Ishikawa (cell line): ENCODE results near the gene SPARCL1.

Experiments
- CEBPB ChIP-seq: IDR thresholded peaks from 2 replicates; pipeline ENCODE4 v1.6.1; 2012
- CREB1 ChIP-seq: IDR thresholded peaks from 2 replicates; pipeline ENCODE4 v1.6.1; 2012; ENCODE audit warnings: low read depth
- EGR1 ChIP-seq: IDR thresholded peaks from 2 replicates; pipeline ENCODE4 v1.6.1; 2012
- EP300 ChIP-seq: IDR thresholded peaks from 2 replicates; pipeline ENCODE4 v1.6.1; 2012; ENCODE audit warnings: borderline replicate concordance
- FOXM1 ChIP-seq: IDR thresholded peaks from 2 replicates; pipeline ENCODE4 v1.6.1; 2012; ENCODE audit warnings: low read depth, borderline replicate concordance
- NFIC ChIP-seq: IDR thresholded peaks from 2 replicates; pipeline ENCODE4 v1.6.1; 2012
- RAD21 ChIP-seq: IDR thresholded peaks from 2 replicates; pipeline ENCODE4 v1.6.1; 2012; ENCODE audit warnings: low read depth
- REST ChIP-seq: IDR thresholded peaks from 2 replicates; pipeline ENCODE4 v1.6.1; 2012; ENCODE audit warnings: low read depth, mild to moderate bottlenecking
- TAF1 ChIP-seq: IDR thresholded peaks from 2 replicates; pipeline ENCODE4 v1.6.1; 2012; ENCODE audit warnings: low read depth, mild to moderate bottlenecking
- TCF12 ChIP-seq: IDR thresholded peaks from 2 replicates; pipeline ENCODE4 v1.6.1; 2012; ENCODE audit warnings: low read depth
- TEAD4 ChIP-seq: IDR thresholded peaks from 2 replicates; pipeline ENCODE4 v1.6.1; 2012
- USF1 ChIP-seq: IDR thresholded peaks from 2 replicates; pipeline ENCODE4 v1.6.1; 2012
- YY1 ChIP-seq: IDR thresholded peaks from 2 replicates; pipeline ENCODE4 v1.6.1; 2012; ENCODE audit warnings: low read depth
- ZBTB7A ChIP-seq: IDR thresholded peaks from 2 replicates; pipeline ENCODE4 v1.6.1; 2012; ENCODE audit warnings: low read depth
- TF ChIP-seq, protein P1 (sequence below): IDR thresholded peaks from 2 replicates; pipeline ENCODE4 v1.6.1; 2012

The SPARCL1 gene

GRCh38 chr4:87541956-87542709 is 13.0 kb upstream of the SPARCL1 start:
- TF ChIP-seq TEAD4 (no peak), EP300 (no peak), RAD21 (no peak), FOXM1 (no peak), TAF1 (no peak), CREB1 (no peak), ZBTB7A (no peak), NFIC (no peak), REST (no peak), CEBPB (no peak), TCF12 (no peak)
- TF ChIP-seq, protein P1, sequence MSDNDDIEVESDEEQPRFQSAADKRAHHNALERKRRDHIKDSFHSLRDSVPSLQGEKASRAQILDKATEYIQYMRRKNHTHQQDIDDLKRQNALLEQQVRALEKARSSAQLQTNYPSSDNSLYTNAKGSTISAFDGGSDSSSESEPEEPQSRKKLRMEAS, result no peak

- TF ChIP-seq FOXM1 (no peak), NFIC (no peak), TEAD4 (no peak), EP300 (no peak), CREB1 (no peak), USF1 (no peak), TCF12 (no peak), EGR1 (no peak), CEBPB (no peak), RAD21 (no peak), REST (no peak), ZBTB7A (no peak), TAF1 (no peak), YY1 (no peak)
- TF ChIP-seq, protein P1, result no peak
Measured at GRCh38 chr4:87541521-87541920, 12.3 kb upstream of the SPARCL1 start.

DNA sequence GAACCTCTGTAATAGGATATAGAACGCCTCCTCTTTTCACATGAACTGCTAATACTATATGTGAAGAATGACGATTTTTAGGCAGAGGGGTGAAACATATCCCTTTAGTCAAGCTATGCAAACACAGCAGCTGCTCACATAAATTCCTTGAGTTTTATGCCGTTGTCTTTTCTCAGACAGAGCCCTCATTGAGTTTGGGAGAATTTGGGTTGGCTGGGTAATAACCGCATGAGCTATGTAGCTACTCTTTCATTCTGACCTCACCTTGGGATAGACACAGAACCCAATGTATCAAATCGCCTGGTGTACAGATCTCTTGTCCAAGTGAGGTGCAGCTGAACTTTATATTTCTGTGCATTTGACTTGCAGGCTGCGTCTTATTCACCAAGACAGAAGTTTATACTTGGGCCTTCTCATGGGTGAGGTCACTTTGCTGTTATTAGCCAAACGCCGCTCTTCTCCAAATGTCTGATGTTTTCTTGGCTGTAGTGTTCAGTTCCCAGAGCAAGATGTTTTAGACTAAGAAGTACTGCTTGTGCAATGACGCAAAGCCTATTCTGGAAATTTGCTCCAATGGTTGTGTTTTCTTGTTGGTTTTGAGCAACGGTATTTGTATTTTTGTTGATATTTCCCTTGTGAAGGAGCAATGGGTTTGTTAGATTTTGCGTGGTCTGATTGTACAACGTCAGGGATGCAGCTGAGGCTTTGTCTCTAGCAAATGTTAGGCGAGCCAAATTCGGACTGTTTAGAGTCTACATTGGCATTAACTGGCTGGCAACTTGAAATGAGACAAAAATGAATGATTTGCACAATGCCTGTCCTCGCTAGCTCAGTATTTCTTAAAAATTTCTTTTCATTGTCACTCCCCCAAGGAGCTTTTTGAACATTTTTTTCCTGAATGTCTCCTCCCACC is 11.2 kb upstream of the SPARCL1 start:
- TF ChIP-seq TEAD4 (no peak), NFIC (no peak), ZBTB7A (no peak), TCF12 (no peak), USF1 (no peak), EP300 (no peak), CREB1 (no peak), RAD21 (no peak), TAF1 (no peak), FOXM1 (no peak), YY1 (no peak), EGR1 (no peak), REST (no peak), CEBPB (no peak)
- TF ChIP-seq, protein P1, result no peak
